HG02938 (cell line): ENCODE measurements around the gene MACROD2.

Source experiments
- ATAC-seq: cut with Tn5 transposase; IDR thresholded peaks from one replicate; pipeline ENCODE4 v1.9.1; 2021; ENCODE audit warnings: mild to moderate bottlenecking, moderate library complexity; ENCODE audit not compliant: unreplicated experiment

Gene MACROD2

GRCh38 chr20:15227102-15227501 lies 1231.8 kb downstream of the MACROD2 start:
- no peak for ATAC-seq

- no peak for ATAC-seq
These were observed 1236.9 kb downstream of the MACROD2 start for GRCh38 chr20:15232243-15232642.

GRCh38 chr20:15235471-15236198 lies 1240.3 kb downstream of the MACROD2 start:
- ATAC-seq = peak; percentile 69

GRCh38 chr20:15236812-15237211 lies 1241.5 kb downstream of the MACROD2 start:
- no peak for ATAC-seq

GRCh38 chr20:15239542-15240206 lies 1244.4 kb downstream of the MACROD2 start:
- ATAC-seq = no peak

GRCh38 chr20:15240801-15241200 lies 1245.5 kb downstream of the MACROD2 start:
- ATAC-seq = no peak

- ATAC-seq = no peak
These were observed 1246.4 kb downstream of the MACROD2 start for GRCh38 chr20:15241681-15242080.

GRCh38 chr20:15242773-15243172 lies 1247.5 kb downstream of the MACROD2 start:
- no peak for ATAC-seq

GRCh38 chr20:15245896-15246295 lies 1250.6 kb downstream of the MACROD2 start:
- ATAC-seq = no peak

GRCh38 chr20:15248618-15249395 lies 1253.5 kb downstream of the MACROD2 start:
- peak; percentile 86 for ATAC-seq

- ATAC-seq = no peak
These were observed 1255.9 kb downstream of the MACROD2 start for GRCh38 chr20:15251171-15251570.

- ATAC-seq = no peak
These were observed 1257.0 kb downstream of the MACROD2 start for GRCh38 chr20:15252304-15252703.

GRCh38 chr20:15253431-15253830 lies 1258.1 kb downstream of the MACROD2 start:
- ATAC-seq = no peak

- ATAC-seq = no peak
These were observed 1261.6 kb downstream of the MACROD2 start for GRCh38 chr20:15256676-15257568.

- ATAC-seq = no peak
These were observed 1262.2 kb downstream of the MACROD2 start for GRCh38 chr20:15257569-15257870.

- ATAC-seq = no peak
These were observed 1270.4 kb downstream of the MACROD2 start for GRCh38 chr20:15265581-15266309.

- no peak for ATAC-seq
These were observed 1272.6 kb downstream of the MACROD2 start for GRCh38 chr20:15267935-15268334.

- ATAC-seq = no peak
These were observed 1282.7 kb downstream of the MACROD2 start for GRCh38 chr20:15278041-15278440.

- no peak for ATAC-seq
These were observed 1292.0 kb downstream of the MACROD2 start for GRCh38 chr20:15287329-15287728.

GRCh38 chr20:15288106-15288505 lies 1292.8 kb downstream of the MACROD2 start:
- ATAC-seq = no peak
